IPS-18a (cell line): ENCODE results near the gene FAM72B.
"Not testable (repeated sequence)": the region's sequence is repeated elsewhere in the genome, so short reads cannot be mapped to it uniquely, and the experiment has no call there.

Source experiments
- H3K27ac ChIP-seq: one replicate; pipeline ENCODE4 v1.5.1; 2013; ENCODE audit warnings: low read length
- H3K27me3 ChIP-seq: one replicate; pipeline ENCODE4 v1.6.1; 2013; ENCODE audit warnings: mild to moderate bottlenecking, low read length; ENCODE audit not compliant: control insufficient read depth, insufficient read depth
- H3K36me3 ChIP-seq: one replicate; pipeline ENCODE4 v1.6.1; 2013; ENCODE audit warnings: low read depth, low read length; ENCODE audit not compliant: control insufficient read depth
- H3K4me1 ChIP-seq: one replicate; pipeline ENCODE4 v1.6.1; 2013; ENCODE audit warnings: low read depth, low read length; ENCODE audit not compliant: control insufficient read depth
- H3K4me3 ChIP-seq: one replicate; pipeline ENCODE4 v1.5.1; 2013; ENCODE audit warnings: low read length
- H3K9ac ChIP-seq: one replicate; pipeline ENCODE4 v1.6.1; 2013; ENCODE audit warnings: mild to moderate bottlenecking, low read length, moderate library complexity
- H3K9me3 ChIP-seq: one replicate; pipeline ENCODE4 v1.6.1; 2013; ENCODE audit warnings: low read depth, low read length; ENCODE audit not compliant: control insufficient read depth

The FAM72B gene

DNA sequence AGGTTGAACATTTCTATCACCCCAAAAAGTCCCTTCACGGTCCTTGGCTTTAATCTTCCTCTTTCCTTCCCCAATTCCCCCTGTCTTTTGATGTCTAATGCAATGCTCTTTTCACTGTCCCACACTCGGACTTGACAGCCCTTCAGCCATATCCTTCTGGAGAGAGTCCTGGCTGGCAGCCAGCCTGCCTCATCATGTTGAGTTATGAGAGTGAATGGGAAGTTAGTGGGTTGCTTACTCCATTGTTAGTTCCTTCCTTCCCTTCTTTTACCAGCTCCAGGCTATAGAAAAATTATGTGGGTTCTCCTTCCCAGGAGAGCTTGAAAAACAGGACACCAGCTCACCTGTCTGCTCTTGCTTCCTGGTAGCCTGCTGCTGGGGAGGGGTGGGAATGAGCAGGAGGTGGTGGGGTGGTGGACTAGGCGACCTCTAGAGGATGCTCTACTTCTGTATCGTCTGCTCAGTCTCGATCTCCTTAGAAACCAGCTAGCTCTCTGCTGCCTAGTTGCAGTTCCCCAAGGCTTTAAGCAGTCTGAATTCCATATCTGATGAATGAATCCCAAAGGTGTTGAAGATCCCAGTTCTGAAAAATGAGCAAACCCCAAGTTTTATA lies 30.5 kb upstream of the FAM72B start:
- H3K36me3 ChIP-seq, H3K4me1 ChIP-seq, H3K9me3 ChIP-seq, H3K27me3 ChIP-seq, H3K4me3 ChIP-seq, H3K9ac ChIP-seq, H3K27ac ChIP-seq: not testable (repeated sequence)

DNA sequence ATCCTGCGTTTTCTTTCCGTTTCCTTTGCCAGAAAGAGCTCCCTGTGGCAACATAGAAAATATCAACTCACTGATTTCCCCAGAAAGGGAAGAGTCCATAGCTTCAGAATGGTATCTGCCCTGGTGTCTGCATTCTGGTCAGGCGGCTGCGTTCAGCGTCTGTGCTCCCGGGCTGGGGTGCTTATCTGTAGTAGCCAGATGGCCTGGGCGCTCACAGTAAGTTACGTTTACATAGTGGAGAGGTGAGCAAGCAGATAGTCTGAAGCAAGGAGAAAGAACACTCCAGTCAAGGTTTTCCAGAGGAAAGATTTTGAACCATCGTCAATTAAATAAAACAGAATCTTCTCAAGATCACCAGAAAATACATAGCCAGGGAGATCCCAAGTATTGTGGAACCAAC lies 29.4 kb upstream of the FAM72B start:
- not testable (repeated sequence) for H3K4me1 ChIP-seq, H3K27me3 ChIP-seq, H3K9me3 ChIP-seq, H3K4me3 ChIP-seq, H3K27ac ChIP-seq, H3K9ac ChIP-seq, H3K36me3 ChIP-seq

DNA sequence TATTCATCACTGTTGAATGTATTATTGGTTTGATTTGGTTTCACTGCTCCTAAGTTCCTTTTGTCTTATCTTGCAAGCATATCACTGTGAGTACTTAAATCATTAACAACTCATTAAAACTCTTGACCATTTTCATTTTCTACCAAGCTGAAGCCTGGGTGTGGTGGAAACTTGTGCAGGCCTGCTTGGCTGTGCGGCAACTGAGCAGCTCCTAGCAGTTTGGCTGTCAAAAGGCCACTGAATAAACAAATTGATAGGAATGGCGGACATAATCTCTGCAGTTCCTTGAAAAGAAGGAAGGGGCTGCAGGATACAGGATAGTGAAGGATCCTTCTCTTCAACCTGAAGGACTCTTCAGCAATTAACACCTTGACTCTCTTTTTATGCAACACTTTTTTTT lies 26.6 kb upstream of the FAM72B start:
- not testable (repeated sequence) for H3K4me3 ChIP-seq, H3K27ac ChIP-seq, H3K36me3 ChIP-seq, H3K9ac ChIP-seq, H3K4me1 ChIP-seq, H3K27me3 ChIP-seq, H3K9me3 ChIP-seq

DNA sequence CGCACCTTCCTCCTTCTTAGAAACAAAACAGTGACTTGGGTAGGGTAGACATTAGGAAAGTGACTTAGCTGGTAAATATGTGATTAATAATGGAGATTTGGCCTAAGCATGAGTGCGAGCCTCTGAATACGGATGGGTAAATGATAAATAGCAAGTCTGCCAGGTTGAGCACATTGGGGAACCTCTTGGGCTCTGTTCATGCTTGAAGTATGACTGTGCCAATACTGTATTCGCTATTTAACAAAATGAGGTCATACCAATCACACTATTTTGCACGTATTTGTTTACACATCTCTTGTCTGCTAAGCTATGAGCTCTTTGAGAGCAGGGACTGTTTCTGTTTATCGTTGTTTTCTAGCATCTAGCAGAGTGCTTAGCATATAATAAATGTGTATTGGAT lies 24.2 kb upstream of the FAM72B start:
- not testable (repeated sequence) for H3K27me3 ChIP-seq, H3K4me3 ChIP-seq, H3K9me3 ChIP-seq, H3K36me3 ChIP-seq, H3K4me1 ChIP-seq, H3K27ac ChIP-seq, H3K9ac ChIP-seq

DNA sequence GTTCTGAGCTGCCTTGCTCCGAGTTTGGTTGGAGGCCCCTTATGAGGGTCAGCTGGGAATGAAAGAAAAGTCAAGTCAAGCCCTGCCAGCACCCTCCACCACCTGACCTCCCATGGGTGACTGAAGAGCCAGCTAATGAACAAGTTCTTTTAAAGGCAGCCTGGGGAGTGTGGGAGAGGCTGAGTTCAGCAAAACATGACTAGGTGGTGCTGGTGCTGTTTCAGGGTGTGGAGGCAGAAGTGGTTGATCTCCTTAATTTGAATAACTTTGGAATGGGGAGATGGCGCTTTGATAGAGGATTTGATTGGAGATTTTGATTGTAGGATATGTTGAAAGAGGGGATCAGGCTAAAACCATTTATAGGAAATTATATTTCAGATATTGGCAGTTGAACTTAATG lies 23.2 kb upstream of the FAM72B start:
- not testable (repeated sequence) for H3K36me3 ChIP-seq, H3K27me3 ChIP-seq, H3K27ac ChIP-seq, H3K9me3 ChIP-seq, H3K9ac ChIP-seq, H3K4me3 ChIP-seq, H3K4me1 ChIP-seq

DNA sequence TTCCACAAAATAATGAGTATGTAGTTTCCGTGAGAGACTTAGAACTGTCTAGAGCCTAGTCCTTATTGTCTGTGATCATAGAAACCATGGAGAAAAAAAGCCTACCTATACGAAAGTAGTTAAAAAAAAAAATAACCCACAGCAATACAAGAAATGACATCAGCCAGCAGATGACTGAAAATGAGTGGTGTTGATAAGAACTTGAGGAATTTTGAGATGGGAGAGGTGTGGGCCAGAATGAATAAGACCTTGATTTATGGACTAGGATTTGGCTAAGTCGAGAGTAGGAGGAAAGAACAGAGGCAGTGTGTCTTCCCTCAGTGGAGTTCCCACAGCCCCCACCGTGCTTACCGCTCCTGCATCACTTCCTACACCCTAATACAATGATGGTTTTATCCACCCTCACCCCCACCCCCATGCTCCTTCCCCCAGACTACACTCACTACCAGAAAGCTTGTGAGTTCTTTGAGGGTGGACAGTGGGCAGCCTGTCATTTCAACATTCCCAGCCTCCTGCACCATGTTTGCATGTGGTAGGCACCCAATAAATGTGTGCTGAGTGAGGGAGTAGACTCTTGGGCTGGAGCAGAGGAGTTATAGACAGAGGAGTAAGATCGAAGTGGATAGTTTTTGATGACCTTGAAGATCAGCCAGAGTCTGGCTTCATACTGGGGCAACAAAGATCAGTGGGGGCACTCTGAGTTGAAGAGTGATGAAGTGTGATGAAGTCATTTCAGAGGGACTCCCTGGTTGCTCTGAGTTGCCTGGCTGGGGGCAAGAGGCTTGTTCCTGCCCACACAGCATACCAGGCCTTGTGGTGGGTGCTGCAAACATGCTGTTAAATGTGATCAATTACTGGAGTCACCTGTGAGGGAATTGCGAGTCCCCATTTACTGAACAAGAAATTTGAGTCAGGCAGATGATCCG lies 21.9 kb upstream of the FAM72B start:
- not testable (repeated sequence) for H3K27me3 ChIP-seq, H3K4me1 ChIP-seq, H3K9ac ChIP-seq, H3K4me3 ChIP-seq, H3K9me3 ChIP-seq, H3K27ac ChIP-seq, H3K36me3 ChIP-seq

DNA sequence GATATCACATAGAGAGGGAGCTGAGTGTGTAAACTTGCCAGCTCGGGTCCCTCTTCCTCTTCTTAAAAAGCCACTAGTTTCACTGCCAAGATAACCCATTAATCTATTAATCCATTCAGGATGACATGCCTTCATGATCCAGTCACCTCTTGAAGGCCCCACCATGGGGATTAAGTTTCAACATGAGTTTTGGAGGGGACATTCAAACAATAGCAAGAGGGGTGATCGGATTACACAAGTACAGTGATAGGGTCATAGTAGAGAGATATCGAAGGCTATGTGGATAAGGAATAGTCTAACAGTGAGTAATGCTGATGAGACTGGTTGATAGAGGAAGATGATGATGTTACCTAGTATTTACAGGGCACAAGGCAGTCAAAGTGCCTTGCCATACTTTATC lies 18.8 kb upstream of the FAM72B start:
- not testable (repeated sequence) for H3K27ac ChIP-seq, H3K36me3 ChIP-seq, H3K9me3 ChIP-seq

DNA sequence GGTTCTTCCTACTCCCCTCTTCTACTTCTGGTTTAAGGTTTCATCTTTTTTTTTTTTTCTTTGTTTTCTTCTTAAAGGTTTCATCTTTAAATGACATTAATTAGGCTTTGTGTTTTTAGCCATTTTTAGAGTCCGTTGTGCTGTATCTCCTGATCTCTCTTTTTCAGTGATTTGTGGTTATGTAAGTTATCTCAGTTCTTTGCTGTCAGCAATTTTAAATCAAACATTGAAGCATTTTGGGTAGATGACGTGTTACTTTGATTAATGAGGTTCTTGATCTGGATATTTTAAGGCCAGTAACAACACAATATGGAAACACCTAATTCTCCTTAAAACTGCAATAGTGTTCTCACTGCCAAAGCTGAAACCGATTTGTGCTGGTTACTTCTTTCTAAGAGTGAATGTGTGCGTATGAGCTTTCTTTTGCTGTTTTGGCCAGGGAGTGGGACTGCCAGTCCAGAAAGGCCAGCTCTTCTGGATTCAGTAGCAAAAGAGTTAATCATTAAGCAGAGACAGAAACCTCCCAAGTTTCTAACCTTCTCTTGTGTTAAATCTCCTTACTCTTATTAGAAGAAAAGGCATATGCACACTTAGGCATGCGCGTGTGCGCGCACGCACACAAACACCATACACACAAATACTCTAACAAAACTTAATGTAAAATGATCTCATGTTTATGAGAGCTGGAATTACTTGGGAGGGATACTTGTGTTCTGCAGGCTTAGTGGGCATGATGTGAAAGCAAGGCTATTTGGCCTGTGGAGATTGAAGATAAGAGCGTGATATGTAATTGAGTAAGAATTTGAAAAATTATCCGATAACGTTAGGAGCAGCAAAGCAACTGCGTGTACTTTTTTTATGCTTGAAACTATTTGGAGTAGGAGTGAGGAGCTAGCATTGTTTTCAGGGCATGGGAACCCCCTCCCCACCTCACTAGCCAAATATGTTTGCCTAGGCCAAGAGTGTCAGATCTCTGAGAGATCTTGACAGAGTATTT lies 17.1 kb upstream of the FAM72B start:
- not testable (repeated sequence) for H3K4me3 ChIP-seq, H3K27ac ChIP-seq, H3K4me1 ChIP-seq, H3K27me3 ChIP-seq, H3K36me3 ChIP-seq, H3K9me3 ChIP-seq, H3K9ac ChIP-seq

More for the DNA sequence above, 18.8 kb upstream of the FAM72B start:
- not testable (repeated sequence) for H3K4me1 ChIP-seq, H3K27me3 ChIP-seq, H3K4me3 ChIP-seq, H3K9ac ChIP-seq

DNA sequence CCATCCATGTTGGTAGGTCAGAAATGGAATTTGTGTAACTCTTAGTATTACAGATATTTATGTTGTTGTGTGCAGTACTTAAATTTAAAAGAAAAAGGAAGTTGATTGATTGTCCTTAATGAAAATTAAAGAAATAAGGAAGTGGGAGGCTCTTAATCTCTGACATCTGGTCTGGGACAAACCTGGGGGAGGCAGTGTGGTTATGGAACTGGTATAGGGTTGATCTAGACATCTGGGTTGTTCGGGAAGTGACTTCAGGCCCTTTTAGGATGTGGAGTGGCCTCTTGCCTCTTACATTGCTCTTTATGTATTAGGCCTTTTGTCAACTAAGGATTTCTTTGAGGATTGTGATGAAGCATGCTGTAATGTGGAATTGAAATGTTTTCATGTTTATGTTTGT lies 16.1 kb upstream of the FAM72B start:
- H3K4me1 ChIP-seq, H3K36me3 ChIP-seq, H3K9me3 ChIP-seq, H3K9ac ChIP-seq, H3K27ac ChIP-seq, H3K4me3 ChIP-seq, H3K27me3 ChIP-seq: not testable (repeated sequence)

DNA sequence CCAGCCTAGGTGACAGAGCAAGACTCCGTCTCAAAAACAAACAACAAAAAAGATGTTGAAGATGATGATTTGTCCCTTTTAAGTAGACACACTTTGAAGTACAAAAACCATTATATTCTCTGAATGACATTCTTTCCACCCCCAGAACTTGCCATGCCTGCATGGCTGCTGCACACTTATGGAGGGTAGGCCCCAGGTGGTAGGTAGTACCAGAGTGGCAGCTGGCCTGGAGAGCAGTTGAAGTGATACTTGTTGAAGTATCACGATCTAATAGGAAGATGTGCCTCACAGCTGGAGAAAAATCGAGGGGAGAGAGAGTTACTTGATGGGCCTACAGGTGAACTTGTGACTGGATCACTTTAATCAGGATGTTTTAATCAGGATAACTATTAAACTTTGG lies 15.6 kb upstream of the FAM72B start:
- H3K27ac ChIP-seq, H3K27me3 ChIP-seq, H3K4me1 ChIP-seq, H3K9ac ChIP-seq, H3K36me3 ChIP-seq, H3K4me3 ChIP-seq, H3K9me3 ChIP-seq: not testable (repeated sequence)

DNA sequence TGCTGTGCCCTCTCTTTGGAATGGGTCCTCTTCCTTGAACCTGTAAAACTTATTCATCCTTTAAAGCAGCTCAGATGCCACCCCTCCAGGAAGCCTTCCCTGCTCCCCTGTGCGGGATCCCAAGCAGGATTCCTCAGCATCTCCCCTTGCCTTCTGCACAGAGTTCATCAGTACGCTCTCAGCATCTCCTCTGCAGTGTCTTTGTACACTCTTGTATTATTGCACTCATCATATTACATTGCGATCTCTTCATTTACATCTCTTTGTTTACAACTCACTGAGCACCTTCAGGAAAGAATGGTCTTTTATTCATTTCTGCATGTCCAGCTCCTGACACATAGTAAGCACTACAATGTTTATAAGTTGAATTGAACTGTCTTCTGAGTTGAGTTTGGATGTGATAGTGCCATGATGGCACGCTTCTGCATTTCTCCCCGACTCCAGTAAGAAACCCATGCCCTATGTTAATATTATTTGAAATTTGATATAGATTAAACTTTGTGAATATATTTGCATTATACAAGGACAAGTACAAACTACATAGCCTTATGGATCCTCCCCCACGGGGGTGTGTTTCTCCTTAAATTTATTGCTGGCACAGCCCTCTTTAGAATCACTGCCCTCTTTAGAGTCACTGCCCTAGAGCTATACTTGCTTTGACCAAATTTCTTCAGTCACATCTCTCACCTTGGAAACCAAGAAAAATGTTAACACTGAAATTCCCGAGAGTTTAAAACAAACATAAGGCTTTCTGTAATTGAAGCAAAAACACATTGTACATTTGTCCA lies 13.1 kb upstream of the FAM72B start:
- not testable (repeated sequence) for H3K9ac ChIP-seq, H3K9me3 ChIP-seq, H3K36me3 ChIP-seq, H3K4me1 ChIP-seq, H3K27ac ChIP-seq, H3K4me3 ChIP-seq, H3K27me3 ChIP-seq
